Neural crest cell (in vitro differentiated cells): ENCODE measurements around the gene CHCHD6. TPM values are rescaled to one million over a fixed set of nuclear protein-coding genes. Genes with fewer than 3 reads are reported as not detected.

Experiments
- DNase-seq: peaks from one replicate; pipeline ENCODE4 v3.0.0; 2021; ENCODE audit warnings: low read depth, mixed read lengths, low spot score
- H3K27ac Mint-ChIP-seq: one replicate; pipeline ENCODE4 v1.8.0; 2021; ENCODE audit warnings: mild to moderate bottlenecking, mixed read lengths; ENCODE audit not compliant: unreplicated experiment
- H3K27me3 Mint-ChIP-seq: 2 replicates; pipeline ENCODE4 v1.8.0; 2021; ENCODE audit warnings: low read depth, mild to moderate bottlenecking, mixed read lengths
- H3K36me3 Mint-ChIP-seq: 2 replicates; pipeline ENCODE4 v1.8.0; 2021; ENCODE audit warnings: low read depth, mild to moderate bottlenecking, mixed read lengths
- H3K4me1 Mint-ChIP-seq: 2 replicates; pipeline ENCODE4 v1.8.0; 2021; ENCODE audit warnings: mixed read lengths
- H3K4me3 Mint-ChIP-seq: one replicate; pipeline ENCODE4 v1.8.0; 2021; ENCODE audit warnings: mild to moderate bottlenecking, mixed read lengths
- H3K9me3 Mint-ChIP-seq: 2 replicates; pipeline ENCODE4 v1.8.0; 2021; ENCODE audit warnings: mixed read lengths
- CTCF ChIP-seq: fragments of 200-600 bp; sonication (generic); conservative IDR thresholded peaks from 2 replicates; pipeline ENCODE4 v1.5.0; 2021; ENCODE audit warnings: antibody characterized with exemption, mild to moderate bottlenecking
- total RNA-seq: library from RNA; stranded (reverse); gene quantifications from 2 replicates; pipeline ENCODE4 v1.2.1, GENCODE V29; 2021

Gene CHCHD6
- total RNA-seq, 1 donor from 2014 or later: 32.9 TPM

GRCh38 chr3:126816298-126816697 lies 112.3 kb downstream of the CHCHD6 start:
- Mint-ChIP-seq H3K4me3 (no peak overlapping the region), H3K27me3 (no peaks in the 10 kb centered on the region), H3K27ac (no peak overlapping the region), H3K9me3 (peaks cover 4% of the 10 kb centered on the region), H3K4me1 (peaks cover 10% of the 10 kb centered on the region), H3K36me3 (peaks cover 5% of the 10 kb centered on the region)
- DNase-seq: no peak
- no peak for TF ChIP-seq CTCF

GRCh38 chr3:126816986-126817777 lies 113.1 kb downstream of the CHCHD6 start:
- H3K27ac Mint-ChIP-seq: no peak overlapping the region
- peaks cover 9% of the 10 kb centered on the region for H3K9me3 Mint-ChIP-seq
- TF ChIP-seq CTCF: no peak
- DNase-seq: no peak
- H3K27me3 Mint-ChIP-seq: no peaks in the 10 kb centered on the region
- peaks cover 10% of the 10 kb centered on the region for H3K4me1 Mint-ChIP-seq
- H3K36me3 Mint-ChIP-seq: peaks cover 12% of the 10 kb centered on the region
- no peak overlapping the region for H3K4me3 Mint-ChIP-seq

GRCh38 chr3:126817781-126818180 lies 113.7 kb downstream of the CHCHD6 start:
- peaks cover 12% of the 10 kb centered on the region for H3K36me3 Mint-ChIP-seq
- peaks cover 9% of the 10 kb centered on the region for H3K9me3 Mint-ChIP-seq
- no peak overlapping the region for H3K27ac Mint-ChIP-seq
- no peak overlapping the region for H3K4me3 Mint-ChIP-seq
- peaks cover 10% of the 10 kb centered on the region for H3K4me1 Mint-ChIP-seq
- TF ChIP-seq CTCF: no peak
- H3K27me3 Mint-ChIP-seq: no peaks in the 10 kb centered on the region
- no peak for DNase-seq

GRCh38 chr3:126818400-126819095 lies 114.5 kb downstream of the CHCHD6 start:
- H3K4me1 Mint-ChIP-seq: peaks cover 10% of the 10 kb centered on the region
- TF ChIP-seq CTCF: no peak
- H3K4me3 Mint-ChIP-seq: no peak overlapping the region
- peaks cover 12% of the 10 kb centered on the region for H3K36me3 Mint-ChIP-seq
- no peaks in the 10 kb centered on the region for H3K27me3 Mint-ChIP-seq
- DNase-seq: no peak
- H3K27ac Mint-ChIP-seq: peak overlapping the region; percentile 54
- H3K9me3 Mint-ChIP-seq: peaks cover 9% of the 10 kb centered on the region

- TF ChIP-seq CTCF: no peak
- no peak overlapping the region for H3K27ac Mint-ChIP-seq
- peaks cover 4% of the 10 kb centered on the region for H3K36me3 Mint-ChIP-seq
- H3K4me3 Mint-ChIP-seq: no peak overlapping the region
- peaks cover 2% of the 10 kb centered on the region for H3K9me3 Mint-ChIP-seq
- no peaks in the 10 kb centered on the region for H3K4me1 Mint-ChIP-seq
- no peak for DNase-seq
- H3K27me3 Mint-ChIP-seq: no peaks in the 10 kb centered on the region
Observed at GRCh38 chr3:126826693-126827092, 122.7 kb downstream of the CHCHD6 start.
